Stimulated activated CD4-positive, alpha-beta T cell treated with anti-CD3 and anti-CD28 coated beads, Interleukin-12 subunit alpha, Interleukin-12 subunit beta, amount 100 ng/mL, for 24 hours (primary cell): ENCODE measurements around the gene PGS1.

ENCODE experiments used
- DNase-seq, 2 experiments: peaks; one replicate each; pipeline ENCODE4 v3.0.0-alpha.2; 2020; ENCODE audit warnings: low read depth in 2 of 2

Gene PGS1

GRCh38 chr17:78408476-78409050, 30.1 kb downstream of the PGS1 start:
- no peak for DNase-seq

GRCh38 chr17:78409191-78409928, 30.9 kb downstream of the PGS1 start:
- DNase-seq = no peak

GRCh38 chr17:78411241-78411857, 32.9 kb downstream of the PGS1 start:
- no peak for DNase-seq

GRCh38 chr17:78412403-78412802, 34.0 kb downstream of the PGS1 start:
- DNase-seq = peak in 1 of 2 experiments; percentile 23

- peak; percentile 22 to 24 for DNase-seq
These were observed 36.0 kb downstream of the PGS1 start for GRCh38 chr17:78414178-78415162.

GRCh38 chr17:78415821-78416711, 37.6 kb downstream of the PGS1 start:
- no peak for DNase-seq

GRCh38 chr17:78416791-78417530, 38.5 kb downstream of the PGS1 start:
- no peak for DNase-seq

GRCh38 chr17:78417531-78417909, 39.1 kb downstream of the PGS1 start:
- no peak for DNase-seq

- DNase-seq = no peak
These were observed 40.0 kb downstream of the PGS1 start for GRCh38 chr17:78418326-78419026.

- DNase-seq = no peak
These were observed 41.7 kb downstream of the PGS1 start for GRCh38 chr17:78419970-78420815.

- DNase-seq = no peak
These were observed 42.7 kb downstream of the PGS1 start for GRCh38 chr17:78421084-78421533.

- peak; percentile 36 to 65 for DNase-seq
These were observed 43.3 kb downstream of the PGS1 start for GRCh38 chr17:78421534-78422266.

- no peak for DNase-seq
These were observed 43.8 kb downstream of the PGS1 start for GRCh38 chr17:78422267-78422605.

- DNase-seq = no peak
These were observed 44.6 kb downstream of the PGS1 start for GRCh38 chr17:78422872-78423588.

- DNase-seq = no peak
These were observed 45.7 kb downstream of the PGS1 start for GRCh38 chr17:78423961-78424675.

- DNase-seq = no peak
These were observed 47.0 kb downstream of the PGS1 start for GRCh38 chr17:78425429-78425828.
